SH-SY5Y (cell line): Measurements from ENCODE around the gene PGRMC1.

Experiments used
- GATA2 ChIP-seq: IDR thresholded peaks from 2 replicates; pipeline ENCODE4 v1.6.1; 2011; ENCODE audit warnings: mild to moderate bottlenecking, low read depth, low read length
- GATA3 ChIP-seq: IDR thresholded peaks from 2 replicates; pipeline ENCODE4 v1.6.1; 2011; ENCODE audit warnings: low read depth, mild to moderate bottlenecking, low read length, moderate library complexity

- TF ChIP-seq GATA3 (no peak), GATA2 (no peak)
Observed at GRCh38 chrX:119229253-119229615, 6.9 kb upstream of the PGRMC1 start.
